Suppressor macrophage (primary cell): ENCODE measurements around the gene SH2D3C.
A peak's percentile ranks its signal among the peaks of the same experiment; 100 is the strongest.
"Not testable (repeated sequence)": the region's sequence is repeated elsewhere in the genome, so short reads cannot be mapped to it uniquely, and the experiment has no call there.

Source experiments
- DNase-seq, 4 experiments: peaks; one replicate each; pipeline ENCODE4 v3.0.0-alpha.2; 2020 to 2022

The SH2D3C gene

DNA sequence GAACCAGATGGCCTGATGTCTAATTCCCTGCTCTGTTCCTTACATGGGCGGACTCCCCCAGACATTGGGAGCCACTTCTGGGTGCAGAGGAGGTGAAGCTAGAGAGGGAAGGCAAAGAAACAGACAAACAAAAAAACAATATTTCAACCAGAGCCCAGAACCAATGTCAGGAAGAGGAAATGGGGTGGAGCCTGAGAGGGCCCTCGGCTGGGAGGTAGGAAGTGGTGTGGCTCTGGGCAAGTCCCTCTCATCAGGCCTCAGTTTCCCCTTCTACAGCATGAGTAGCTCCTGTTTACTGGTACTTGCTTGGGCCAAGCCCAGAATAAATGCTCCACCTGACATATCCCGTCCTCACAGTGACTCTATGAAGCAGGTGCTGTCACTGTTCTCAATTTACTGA is 11.1 kb downstream of the SH2D3C start:
- DNase-seq = no peak

DNA sequence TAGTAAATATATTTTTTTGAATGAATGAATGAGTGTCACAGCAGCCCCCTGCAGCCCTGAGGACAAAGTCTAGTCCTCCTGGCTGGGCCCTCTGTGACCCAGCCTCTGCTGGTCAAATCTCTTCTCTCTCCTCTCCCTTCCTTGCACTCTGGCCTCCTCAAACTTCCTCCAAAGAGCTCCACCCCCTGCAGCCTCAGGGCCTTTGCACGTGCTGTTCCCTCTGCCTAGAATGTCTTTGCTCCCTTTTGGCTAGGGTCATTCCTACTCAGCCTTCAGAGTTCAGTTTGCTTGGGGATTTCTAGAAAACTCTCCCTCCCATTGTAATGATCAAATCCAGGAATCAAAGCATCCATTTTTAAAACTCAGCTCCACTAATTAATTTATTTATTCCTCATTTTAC is 13.0 kb downstream of the SH2D3C start:
- no peak for DNase-seq

DNA sequence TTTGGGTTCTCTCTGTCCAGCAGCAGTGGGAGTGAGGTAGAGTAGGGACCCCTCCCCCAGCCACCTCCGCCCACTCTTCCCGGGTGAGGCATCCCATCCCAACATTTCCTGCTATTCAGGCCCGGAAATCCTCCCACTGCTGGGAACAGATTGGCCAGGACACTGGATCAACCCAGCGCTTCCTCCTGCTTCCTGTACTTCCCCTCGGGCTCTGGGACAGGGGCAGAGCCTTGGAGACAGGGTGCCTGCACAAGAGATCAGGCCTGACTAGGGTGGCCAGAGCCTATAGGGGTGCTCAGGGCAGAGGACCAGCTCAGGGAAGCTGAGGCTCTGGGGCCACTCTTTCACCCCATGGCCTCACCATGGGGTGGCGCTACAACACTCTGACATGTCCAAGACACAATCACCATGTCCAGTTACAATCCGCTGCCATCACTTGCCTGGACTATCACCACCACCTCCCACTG is 14.5 kb downstream of the SH2D3C start:
- peak; percentile 63 to 80 (median 70) for DNase-seq

DNA sequence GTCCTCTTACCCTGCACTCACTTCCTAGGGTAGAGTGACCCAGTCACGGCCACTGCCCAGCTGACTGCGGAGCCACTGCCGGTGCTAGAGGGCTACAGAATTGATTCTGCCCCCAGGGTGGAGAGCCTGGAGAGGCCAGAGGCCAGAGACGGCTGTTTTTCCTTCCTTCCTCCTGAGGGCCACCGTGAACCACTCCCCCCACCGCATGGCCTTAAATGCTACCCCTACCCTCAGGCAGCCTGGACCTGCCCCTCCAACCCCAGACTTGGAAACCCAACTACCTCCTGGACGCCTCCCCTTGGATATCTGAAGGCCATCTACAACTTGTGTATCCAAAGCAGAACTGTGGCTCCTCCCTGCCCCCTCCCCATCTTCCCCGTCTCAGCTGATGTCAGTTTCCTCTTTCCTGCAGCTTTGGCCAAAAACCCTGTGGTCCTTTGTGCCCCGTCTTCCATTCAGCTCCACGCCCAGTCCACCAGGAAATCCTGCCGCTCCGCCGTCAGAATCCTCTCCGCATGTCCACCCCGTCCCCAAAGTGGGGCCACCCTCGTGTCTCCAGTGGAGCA is 16.3 kb downstream of the SH2D3C start:
- peak; percentile 64 to 79 (median 72) for DNase-seq

DNA sequence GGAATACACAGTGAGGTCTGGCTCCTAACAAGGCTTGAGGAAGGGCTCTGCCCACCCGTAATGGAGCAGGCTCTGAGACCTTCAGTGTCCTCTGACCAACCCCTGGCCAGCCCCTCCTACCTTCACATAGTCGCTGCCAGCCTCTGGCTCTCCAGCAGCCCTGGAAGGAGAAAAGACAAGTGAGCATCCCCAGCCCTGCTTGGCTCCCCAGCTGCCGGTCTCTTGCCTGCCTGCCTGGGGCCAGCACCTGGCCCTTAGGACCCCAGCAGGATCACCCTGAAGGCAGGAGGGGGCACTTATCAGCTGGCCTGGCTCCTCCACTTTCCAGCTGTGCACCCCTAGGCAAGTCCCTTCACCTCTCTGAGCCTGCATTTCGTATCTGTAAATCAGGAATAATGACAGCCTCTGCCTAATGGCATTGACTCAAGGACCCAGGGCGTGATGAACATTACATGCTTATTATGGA is 16.9 kb downstream of the SH2D3C start:
- no peak for DNase-seq

DNA sequence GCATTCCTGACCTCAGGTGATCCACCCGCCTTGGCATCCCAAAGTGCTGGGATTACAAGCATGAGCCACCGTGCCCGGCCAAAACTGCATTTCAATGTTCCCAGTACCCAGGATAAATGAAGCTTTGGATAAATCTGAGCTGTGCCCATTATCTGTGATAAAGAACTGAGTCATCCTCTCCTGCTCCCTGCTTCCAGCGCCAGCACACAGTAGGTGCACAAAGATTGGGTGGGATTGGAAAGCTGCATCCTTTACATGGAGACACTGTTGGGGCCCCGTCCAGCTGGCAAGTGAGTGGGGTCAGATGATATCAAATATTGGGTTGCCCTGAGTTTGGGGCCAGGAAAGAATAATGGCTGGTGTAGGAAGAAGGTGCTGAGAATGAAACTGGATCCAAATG is 17.4 kb downstream of the SH2D3C start:
- no peak for DNase-seq

DNA sequence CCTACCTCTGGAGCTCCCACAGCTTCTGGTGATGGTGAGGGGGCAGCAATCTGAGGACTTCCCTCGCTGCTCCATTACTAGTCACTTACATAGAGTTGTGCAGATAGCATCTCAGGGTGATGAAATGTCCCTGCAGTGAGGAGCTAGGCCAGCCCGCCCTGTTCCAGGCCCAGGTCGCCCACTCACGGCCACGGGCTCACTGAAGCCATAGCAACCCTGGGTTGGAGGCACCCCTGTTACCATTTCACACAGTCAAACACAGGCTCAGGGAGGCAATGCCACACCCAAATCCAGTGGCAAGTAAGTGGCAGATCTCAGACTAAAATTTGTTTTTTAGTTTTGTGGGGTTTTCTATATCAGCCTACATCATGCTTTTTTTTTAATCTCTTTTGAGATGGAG is 19.6 kb downstream of the SH2D3C start:
- peak in 2 of 4 experiments; percentile 28 to 31 for DNase-seq

DNA sequence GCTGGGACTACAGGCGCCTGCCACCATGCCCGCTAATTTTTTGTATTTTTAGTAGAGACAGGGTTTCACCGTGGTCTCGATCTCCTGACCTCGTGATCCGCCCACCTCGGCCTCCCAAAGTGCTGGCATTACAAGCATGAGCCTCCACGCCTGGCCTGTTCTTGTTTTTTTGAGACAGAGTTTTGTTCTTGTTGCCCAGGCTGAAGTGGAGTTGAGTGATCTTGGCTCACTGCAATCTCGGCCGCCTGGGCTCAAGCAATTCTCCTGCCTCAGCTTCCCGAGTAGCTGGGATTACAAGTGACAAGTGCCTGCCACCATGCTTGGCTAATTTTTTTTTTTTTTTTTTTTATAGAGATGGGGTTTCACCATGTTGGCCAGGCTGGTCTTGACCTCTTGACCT is 21.7 kb downstream of the SH2D3C start:
- DNase-seq = not testable (repeated sequence)

DNA sequence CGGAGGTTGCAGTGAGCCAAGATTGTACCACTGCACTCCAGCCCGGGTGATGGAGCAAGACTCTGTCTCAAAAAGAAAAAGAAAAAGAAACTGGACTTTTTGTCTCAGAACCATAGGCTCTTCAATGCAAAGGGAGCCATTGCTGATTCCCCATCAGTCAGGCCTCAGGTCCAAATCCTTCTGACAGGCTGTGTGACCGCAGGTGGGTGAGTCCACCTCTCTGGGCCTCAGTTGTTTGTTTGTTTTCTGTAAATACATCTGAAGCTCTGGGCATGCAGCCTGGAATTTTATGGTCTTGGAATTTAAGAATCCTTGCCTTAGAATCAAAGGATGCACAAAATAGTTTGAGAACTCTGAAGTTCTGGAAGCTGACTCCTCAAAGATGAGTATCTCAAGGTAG is 22.2 kb downstream of the SH2D3C start:
- DNase-seq = no peak

DNA sequence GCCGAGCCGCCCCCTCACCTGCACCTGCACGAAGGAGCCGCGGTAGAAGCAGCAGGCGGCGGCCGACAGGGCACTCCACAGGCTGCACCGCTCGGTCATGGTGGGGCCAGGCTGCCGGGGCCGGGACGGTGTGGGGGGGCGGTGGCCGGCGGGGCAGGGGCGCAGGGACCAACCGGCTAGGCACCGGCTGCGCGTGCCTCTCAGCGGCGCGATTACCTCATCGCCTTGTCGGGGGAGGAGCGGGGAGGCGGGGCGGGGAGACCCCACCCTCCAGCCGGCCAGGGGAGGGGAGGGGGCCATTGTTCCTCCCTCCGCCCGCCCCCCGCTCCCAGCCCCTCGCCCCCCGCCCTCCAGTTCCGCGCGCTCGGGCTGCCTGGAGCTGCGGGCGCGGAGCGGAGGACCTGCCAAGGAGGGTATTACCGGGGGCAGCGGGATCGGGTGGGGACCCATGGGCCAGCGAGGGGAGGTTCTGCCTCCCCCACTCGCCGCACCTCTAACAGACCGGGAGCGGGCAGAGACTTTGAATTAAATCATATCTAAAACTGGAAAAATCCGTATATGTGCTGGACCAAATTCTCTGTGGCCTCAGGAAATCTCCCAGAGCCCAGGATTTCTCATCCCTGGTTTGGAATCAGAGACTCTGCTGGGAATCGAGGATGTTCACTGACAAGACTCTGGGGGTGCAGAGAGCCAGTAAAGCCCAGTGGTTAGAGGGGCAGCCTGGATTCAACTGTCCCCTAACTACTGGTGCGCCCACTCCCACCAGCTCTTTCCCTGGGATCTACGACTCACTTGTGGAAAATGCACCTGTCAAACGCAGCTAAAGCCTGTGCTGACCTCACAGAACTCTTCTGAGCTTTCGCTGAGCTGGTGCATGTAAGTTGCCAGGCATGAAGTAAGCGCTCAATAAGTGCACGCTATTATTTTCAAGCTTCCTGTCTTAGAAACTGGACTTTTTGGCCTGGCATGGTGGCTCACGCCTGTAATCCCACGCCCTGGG is 23.1 kb downstream of the SH2D3C start:
- DNase-seq = no peak

DNA sequence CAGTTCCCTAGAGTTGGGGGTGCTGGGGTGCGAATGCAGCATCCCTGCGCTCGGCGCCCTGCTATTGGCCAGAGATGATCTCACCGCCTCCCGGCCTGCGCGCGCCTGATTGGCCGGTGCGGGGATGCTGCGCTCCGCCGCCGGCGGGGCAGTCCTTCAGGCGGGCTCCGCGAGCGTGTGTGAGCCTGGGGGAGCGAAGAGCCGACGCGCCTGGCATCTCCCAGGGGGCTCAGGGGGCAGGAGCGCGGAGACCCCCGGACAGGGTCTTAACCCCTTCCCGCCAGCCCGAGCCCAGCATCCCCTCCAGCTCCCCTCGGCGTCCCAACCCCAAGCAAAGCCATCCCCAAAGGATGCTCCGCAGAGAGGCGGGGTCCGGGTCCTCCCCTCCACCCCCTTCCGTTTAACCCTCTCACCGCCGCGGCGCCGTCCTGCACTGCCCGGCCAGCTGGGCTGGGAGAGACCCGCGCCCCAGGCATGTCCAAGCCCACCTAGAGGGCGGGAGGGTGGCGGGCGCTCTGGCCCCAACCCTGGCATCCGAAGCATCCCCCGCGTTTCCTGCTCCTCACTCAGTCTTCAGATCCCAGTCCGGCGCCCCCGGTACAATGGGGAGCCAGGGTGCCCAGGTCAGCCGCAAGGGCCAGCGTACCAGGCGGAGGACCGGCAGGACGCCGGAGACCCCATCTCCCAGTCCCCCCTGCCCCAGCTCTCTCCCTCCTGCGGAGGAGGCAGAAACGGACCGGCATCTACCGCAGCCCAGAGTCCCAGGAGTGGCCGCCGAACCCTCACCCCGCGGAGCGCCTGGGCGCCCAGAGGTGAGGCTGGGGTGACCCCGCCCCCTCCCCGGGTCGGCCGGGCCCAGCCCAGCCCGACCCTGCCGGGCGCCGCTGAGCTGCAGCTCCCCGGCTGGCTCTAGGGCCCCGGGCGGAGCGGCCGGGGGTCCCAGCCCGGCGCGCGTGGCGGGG is 24.1 kb downstream of the SH2D3C start:
- no peak for DNase-seq

DNA sequence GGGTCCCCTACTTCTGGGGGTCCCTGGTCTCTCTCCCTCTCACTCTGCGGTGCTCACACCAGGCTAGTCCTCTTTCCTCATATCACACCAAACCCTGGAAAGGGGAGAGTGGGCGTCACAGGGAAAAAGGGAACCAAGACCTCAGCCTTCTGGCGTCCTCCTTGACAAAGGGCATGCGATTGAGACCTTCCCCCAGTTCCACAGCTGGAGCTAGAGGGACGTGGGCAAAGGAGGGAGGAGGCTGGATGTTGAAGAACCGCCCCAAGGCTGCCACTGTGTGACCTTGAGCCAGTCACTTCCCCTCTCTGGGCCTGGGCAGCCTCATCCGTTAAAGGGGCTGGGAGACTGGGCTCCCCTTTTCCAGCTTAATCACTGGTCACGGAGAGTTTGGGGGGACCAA is 24.8 kb downstream of the SH2D3C start:
- DNase-seq = peak; percentile 35 to 64 (median 61)

DNA sequence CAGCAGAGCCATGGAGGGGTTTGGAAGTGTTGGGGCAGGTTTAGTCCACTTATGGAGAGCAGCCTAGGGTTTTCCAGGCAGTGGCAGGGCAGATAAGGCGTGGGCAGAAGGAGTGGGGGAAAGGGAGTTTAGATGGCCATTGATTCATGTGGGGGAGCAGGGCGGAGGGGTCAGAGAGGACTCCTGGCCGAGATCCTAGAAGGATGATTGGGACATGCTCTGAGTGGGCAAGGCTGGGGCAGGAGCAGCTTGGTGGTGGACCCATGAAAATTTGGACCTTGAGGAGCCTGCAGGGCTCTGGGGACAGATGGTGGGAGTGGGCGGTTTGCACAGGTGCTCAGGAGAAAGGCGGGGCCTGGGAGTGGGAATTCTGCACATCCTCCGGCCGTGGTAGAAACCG is 25.3 kb downstream of the SH2D3C start:
- no peak for DNase-seq

DNA sequence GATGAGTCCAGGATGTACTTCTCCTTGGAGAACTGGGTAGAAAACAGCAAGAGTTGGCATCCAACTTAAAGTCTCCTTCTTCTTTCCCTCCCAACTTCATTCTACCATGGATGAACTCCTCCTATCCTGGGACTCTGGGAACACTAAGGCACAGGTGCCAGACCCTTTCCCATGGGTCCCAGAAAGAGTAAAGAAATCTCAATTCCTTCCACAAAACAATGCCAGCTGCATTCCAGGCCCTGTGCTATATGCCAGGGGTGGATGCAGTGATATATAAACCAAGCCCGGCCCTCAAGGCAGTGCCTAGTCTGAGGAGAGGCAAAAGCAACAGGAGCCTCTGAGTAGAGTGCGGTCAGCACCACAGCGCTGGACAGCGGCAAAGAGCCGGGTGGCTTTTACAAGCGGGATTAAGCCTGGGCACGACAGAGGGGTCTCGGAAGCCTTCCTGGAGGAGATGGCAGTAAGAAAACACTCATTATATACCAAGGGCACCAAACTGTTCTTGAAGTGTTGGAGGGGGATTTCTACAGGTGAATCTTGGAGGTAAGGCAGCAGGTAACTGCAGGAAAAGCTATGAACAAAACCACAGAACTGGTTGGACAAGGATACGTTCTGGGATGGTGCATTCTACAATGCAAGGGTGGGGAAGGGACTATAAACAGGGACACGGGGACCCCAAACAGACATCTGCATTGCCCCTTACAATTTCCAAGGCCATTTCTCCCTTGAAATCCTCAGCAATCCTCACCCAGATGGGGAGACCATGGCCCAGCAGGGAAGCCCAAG is 27.0 kb downstream of the SH2D3C start:
- DNase-seq = peak in 3 of 4 experiments; percentile 15 to 50 (median 27)

DNA sequence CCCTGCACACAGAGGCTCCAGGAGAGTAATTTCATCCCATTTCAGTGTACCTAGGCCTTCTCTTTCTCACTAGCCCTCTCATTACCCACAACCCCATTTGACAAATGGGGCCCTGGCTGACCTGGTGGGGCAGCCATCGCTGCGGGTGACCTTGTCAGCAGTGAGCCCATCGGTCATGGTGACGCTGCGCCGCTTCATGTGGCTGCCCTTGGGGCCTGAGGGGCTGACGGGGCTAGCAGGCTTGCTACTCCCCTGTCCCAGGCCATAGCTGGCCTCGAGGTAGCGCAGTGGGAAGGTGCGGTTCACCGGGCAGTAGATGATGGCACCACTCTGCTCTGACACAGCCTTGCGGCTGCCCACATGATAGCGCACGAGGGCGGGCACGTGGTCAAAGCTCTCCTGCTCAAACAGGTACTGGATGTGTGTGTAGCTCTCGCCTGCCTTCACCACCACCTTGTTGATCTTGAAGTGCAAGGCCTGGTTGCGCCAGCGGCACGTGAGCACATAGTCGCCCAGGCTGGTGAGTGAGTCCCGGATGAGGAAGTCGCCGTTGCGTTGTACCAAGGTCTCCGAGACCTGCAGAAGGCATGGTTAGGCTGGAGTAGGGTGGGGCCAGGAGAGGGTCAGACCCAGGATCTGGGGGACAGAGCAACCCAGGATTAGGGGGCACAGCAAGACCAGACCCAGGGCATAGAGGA is 29.2 kb downstream of the SH2D3C start:
- DNase-seq = no peak

DNA sequence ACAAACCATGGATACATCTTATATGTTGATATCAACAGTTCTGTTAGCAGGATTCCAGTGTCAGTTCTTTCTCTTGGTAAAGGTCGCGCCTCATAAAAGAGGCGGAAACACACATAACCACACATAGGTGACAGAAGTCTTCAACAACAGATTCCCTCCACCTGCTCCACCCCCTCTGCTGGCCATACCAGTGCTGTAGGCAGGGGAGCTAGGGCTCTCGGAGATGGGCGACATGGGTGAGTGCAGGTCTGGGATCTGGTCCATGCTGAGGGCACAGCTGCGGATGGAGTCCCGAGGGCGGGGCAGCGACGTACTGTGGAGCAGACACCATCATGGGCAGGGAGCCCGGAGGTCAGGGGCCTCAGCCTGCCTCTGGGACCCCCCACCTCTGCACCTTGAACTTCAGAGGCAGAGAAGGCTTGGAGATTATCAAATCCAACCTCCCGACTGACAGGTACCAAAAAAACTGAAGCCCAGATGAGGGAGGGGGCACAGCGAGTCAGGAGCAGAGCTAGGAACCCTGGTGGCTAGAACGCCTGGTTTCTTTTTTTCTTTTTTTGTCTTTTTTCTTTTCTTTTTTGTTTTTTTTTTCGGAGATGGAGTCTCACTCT is 31.4 kb downstream of the SH2D3C start:
- no peak for DNase-seq

DNA sequence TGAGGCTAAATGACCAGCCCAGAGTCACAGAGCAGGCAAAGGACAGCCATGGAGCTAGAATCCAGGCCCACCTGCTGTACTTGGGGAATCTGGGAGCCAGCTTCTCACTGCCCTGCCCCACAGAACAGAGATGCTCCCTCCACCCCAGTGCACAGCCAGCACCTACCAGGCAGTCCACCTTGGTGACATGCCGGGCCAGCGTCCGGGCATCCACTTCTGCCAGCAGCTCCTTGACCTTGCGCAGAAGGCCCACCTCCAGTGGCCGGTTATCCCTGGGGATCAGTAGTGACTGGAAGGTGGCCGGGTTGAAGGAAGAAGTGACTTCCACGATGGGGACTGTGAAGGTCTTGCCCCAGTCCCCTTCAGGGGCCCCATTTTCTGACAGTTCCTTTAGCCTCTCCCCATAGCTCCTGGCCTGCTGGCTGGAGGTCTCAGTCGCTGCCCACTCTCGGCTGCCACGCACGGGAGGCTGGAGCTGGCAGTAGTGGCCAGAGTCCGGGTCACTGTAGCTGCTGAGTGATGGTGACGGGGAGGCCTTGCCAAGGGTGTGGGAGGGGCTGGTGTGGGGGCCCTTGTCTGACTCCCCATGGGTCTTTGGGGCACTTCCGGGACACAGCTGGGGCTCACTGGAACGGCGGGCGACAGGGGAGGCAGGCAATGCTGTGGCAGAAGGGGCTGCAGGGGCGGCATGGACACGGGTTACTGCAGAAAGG is 33.9 kb downstream of the SH2D3C start:
- DNase-seq = no peak

DNA sequence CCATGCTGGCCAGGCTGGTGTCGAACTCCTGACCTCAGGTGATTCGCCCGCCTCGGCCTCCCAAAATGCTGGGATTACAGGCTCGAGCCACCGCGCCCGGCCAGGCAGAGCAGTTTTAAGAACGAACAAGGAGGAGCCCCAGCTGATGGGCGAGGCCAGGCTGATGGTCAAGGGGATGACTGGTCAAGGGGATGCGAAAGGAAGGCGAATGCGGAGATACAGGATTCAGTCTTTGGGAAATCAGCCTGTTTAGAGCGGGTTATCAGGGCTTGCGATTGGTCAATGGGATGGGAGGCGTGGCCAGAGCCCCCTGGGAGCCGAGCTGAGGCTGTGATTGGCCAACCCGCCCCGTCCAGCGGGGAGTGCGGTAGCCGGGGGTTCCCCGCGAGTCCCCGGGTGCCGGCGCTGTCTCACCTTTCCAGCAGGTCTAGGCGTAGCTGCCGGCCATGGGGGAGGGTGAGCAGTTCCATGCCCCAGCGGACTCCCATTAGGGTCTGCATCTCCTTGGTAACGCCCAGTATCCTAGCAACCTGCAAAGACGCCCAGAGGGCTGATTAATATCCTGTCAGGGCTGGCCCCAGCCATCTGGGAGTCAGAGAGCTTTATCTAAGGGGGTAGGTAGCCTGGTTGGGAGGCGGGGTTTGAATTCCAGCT is 35.9 kb downstream of the SH2D3C start:
- no peak for DNase-seq

DNA sequence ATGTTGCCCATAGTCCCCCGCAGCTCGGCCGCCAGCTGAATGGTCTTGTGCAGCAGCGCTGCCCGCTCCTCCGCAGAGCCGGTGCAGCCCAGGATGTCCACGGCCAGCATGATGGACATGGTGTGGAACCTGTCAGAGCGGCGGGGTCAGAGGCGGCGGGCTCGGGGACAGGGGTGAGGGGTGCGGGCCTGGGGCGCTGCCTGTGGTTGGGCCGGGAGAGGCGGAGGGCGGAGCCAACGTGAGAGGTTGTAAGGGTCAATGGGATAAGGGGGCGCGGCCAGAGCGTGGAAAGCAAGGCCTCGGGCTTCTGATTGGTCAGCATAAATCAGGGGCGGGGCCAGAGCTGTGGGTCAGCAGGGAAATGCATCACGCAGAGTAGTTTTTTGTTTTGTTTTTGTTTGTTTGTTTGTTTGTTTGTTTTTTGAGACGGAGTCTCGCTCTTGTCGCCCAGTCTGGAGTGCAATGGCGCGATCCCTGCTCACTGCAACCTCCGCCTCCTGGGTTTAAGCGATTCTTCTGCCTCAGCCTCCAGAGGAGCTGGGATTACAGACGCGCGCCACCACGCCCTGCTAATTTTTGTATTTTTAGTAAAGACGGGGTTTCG is 36.5 kb downstream of the SH2D3C start:
- DNase-seq = no peak
